WTC11 (cell line): ENCODE measurements around the gene HAUS8.

Source experiments
- CBFB ChIP-seq: sonication (generic); formaldehyde crosslinking; IDR thresholded peaks from 2 replicates; pipeline ENCODE4 v1.8.1; 2022; ENCODE audit warnings: mild to moderate bottlenecking, low read depth, missing genetic modification reagents
- CTCF ChIP-seq: fragments of 200-600 bp; IDR thresholded peaks from 2 replicates; pipeline ENCODE4 v1.8.0; 2022; ENCODE audit warnings: antibody characterized with exemption
- MYBL2 ChIP-seq: sonication (generic); formaldehyde crosslinking; IDR thresholded peaks from 2 replicates; pipeline ENCODE4 v1.8.1; 2023; ENCODE audit warnings: mild to moderate bottlenecking, moderate library complexity, missing genetic modification reagents
- NR1H2 ChIP-seq: sonication (generic); formaldehyde crosslinking; IDR thresholded peaks from 2 replicates; pipeline ENCODE4 v1.9.0; 2021; ENCODE audit warnings: mild to moderate bottlenecking, moderate library complexity, missing genetic modification reagents
- NR2C2 ChIP-seq: sonication (generic); formaldehyde crosslinking; IDR thresholded peaks from 2 replicates; pipeline ENCODE4 v1.8.0; 2022; ENCODE audit warnings: mild to moderate bottlenecking, missing genetic modification reagents
- ZNF121 ChIP-seq: sonication (generic); formaldehyde crosslinking; IDR thresholded peaks from 2 replicates; pipeline ENCODE4 v1.8.0; 2023; ENCODE audit warnings: missing genetic modification reagents
- ZNF416 ChIP-seq: fragments of 250-450 bp; sonication (Bioruptor Pico); IDR thresholded peaks from 2 replicates; pipeline ENCODE4 v1.9.0; 2021; ENCODE audit warnings: mild to moderate bottlenecking, inconsistent platforms
- ZNF532 ChIP-seq: fragments of 250-450 bp; sonication (Bioruptor Pico); IDR thresholded peaks from 2 replicates; pipeline ENCODE4 v1.9.0; 2021; ENCODE audit warnings: mild to moderate bottlenecking, borderline replicate concordance

GRCh38 chr19:17073869-17074633, 1.2 kb downstream of the HAUS8 start:
- TF ChIP-seq CTCF (no peak), ZNF121 (no peak), CBFB (CRISPR knock-in tag) (no peak), MYBL2 (no peak), ZNF416 (CRISPR knock-in tag) (no peak), NR1H2 (CRISPR knock-in tag) (no peak), NR2C2 (no peak), ZNF532 (no peak)
